ENCODE results near the gene TSSK6. TPM values are rescaled to one million over a fixed set of nuclear protein-coding genes. Genes with fewer than 3 reads are reported as not detected.

The TSSK6 gene
- total and polyA plus RNA-seq, 2 of the 4 experiments (the other 2 are of a cell fraction) = 1.3 to 2.2 TPM

- H3K9me1 ChIP-seq (ENCODE audit: insufficient read depth, low read length) = no peaks in the 10 kb centered on the region
- H4K20me1 ChIP-seq (ENCODE audit: insufficient read depth, low read length) = no peaks in the 10 kb centered on the region; the same call in 1 of the 2 replicates
- H2BK20ac ChIP-seq (ENCODE audit: low read depth, low read length) = no peak overlapping the region
- no peaks in the 10 kb centered on the region for H3K79me1 ChIP-seq (ENCODE audit: low read depth in 1 of 2, low read length in 2 of 2)
- no peak overlapping the region for H3K27ac ChIP-seq (ENCODE audit: insufficient read depth, low read length)
- H2BK15ac ChIP-seq (ENCODE audit: low read depth, low read length) = no peak overlapping the region
- no peak overlapping the region; the same call in 1 of the 2 replicates for H3K4me3 ChIP-seq (ENCODE audit: insufficient read depth, low read depth, low read length)
- WGBS, 2 experiments (ENCODE audit: extremely low coverage in 2 of 2, insufficient read length in 1 of 2) = 22% methylated on average over 40 of the region's 74 CpGs; no CpG with 5 or more reads in 1 of the 2 experiments
- ChIA-PET POLR2A (ENCODE audit: unreplicated experiment) (no interaction called here), CTCF (interaction anchor here (1.1 kb wide), 1 partner anchor 13 kb away, joined by 3 read pairs; no protein-coding TSS in a partner anchor)
- H3K36me3 ChIP-seq (ENCODE audit: control insufficient read depth, insufficient read depth, low read length) = no peaks in the 10 kb centered on the region
- no peak overlapping the region for H4K91ac ChIP-seq (ENCODE audit: insufficient read depth, low read depth, low read length)
- no peak overlapping the region for H2AK5ac ChIP-seq (ENCODE audit: low read depth, low read length)
- H3K4me2 ChIP-seq (ENCODE audit: low read depth, low read length) = peak overlapping the region; percentile 78
- peak overlapping the region; percentile 84 for H2AFZ ChIP-seq (replicated peaks; ENCODE audit: low read length, poor library complexity)
- dilution Hi-C loops (cut with HindIII; ENCODE audit: low sequenced_read_pairs, unreplicated experiment) (no loop called here), intact Hi-C loops (cut with micrococcal nuclease) (no loop called here), in situ Hi-C loops (cut with MboI; ENCODE audit: low sequenced_read_pairs) (loop anchor here (25.0 kb wide), 1 partner anchor 422 kb away; no protein-coding TSS in a partner anchor)
- no peak overlapping the region for H3K18ac ChIP-seq (ENCODE audit: low read depth, low read length)
- no peaks in the 10 kb centered on the region; the same call in 1 of the 2 replicates for H3K4me1 ChIP-seq (ENCODE audit: control insufficient read depth, insufficient read depth, low read length)
- ATAC-seq (ENCODE audit: low read depth) (peak; percentile 62), DNase-seq (peak; percentile 46)
- H4K5ac ChIP-seq (ENCODE audit: low read depth, low read length) = no peak overlapping the region
- TF ChIP-seq RCOR1 (IDR thresholded peaks at IDR 0.05; ENCODE audit: insufficient replicate concordance, low read length) = no peak
- peak; percentile 29; the same call in 1 of the 2 replicates for TF ChIP-seq USF2 (IDR thresholded peaks at IDR 0.05; ENCODE audit: low read depth, low read length)
- H3K27me3 ChIP-seq (ENCODE audit: control insufficient read depth, insufficient read depth, low read length) = peaks cover 25% of the 10 kb centered on the region
- no peak overlapping the region for H3K56ac ChIP-seq (ENCODE audit: extremely low read depth, insufficient read depth, low read length)
- H3K9me3 ChIP-seq (ENCODE audit: control insufficient read depth, insufficient read depth, low read length) = no peaks in the 10 kb centered on the region; the same call in 1 of the 2 replicates
- no peak overlapping the region for H2AK9ac ChIP-seq (replicated peaks; ENCODE audit: low read depth, low read length, poor library complexity)
- BruUV-seq (replicated peaks) = no TSS peak
- H3K9ac ChIP-seq (ENCODE audit: low read depth, low read length) = no peak overlapping the region
- no peak overlapping the region for H2BK5ac ChIP-seq (ENCODE audit: low read depth, low read length, poor library complexity, severe bottlenecking)
- no peak overlapping the region for H2BK120ac ChIP-seq (ENCODE audit: low read depth, low read length)
- no peak overlapping the region for H3K14ac ChIP-seq (replicated peaks; ENCODE audit: low read depth, low read length)
- H3K4ac ChIP-seq (ENCODE audit: low read depth, low read length) = no peak overlapping the region
- H4K8ac ChIP-seq (ENCODE audit: low read depth in 2 of 2, low read length in 2 of 2) = no peak overlapping the region
- H3K23ac ChIP-seq (ENCODE audit: low read depth, low read length) = no peak overlapping the region
Measured at GRCh38 chr19:19540064-19540714, 24.8 kb upstream of the TSSK6 start.

All from IMR-90 (cell line).